ENCODE data around the gene SPRR1B.
A peak's percentile ranks its signal among the peaks of the same experiment; 100 is the strongest.
"Not testable (repeated sequence)": the region's sequence is repeated elsewhere in the genome, so short reads cannot be mapped to it uniquely, and the experiment has no call there.

The SPRR1B gene

GRCh38 chr1:153024413-153024812 lies 6.6 kb upstream of the SPRR1B start:
- no peak for TF ChIP-seq Cebpa-rat (IDR thresholded peaks at IDR 0.05)
- peaks cover 15 to 37% (median 32%) of the 10 kb centered on the region in 10 experiments; a peak in 19 of 20 replicates for H3K4me1 ChIP-seq
- no peak overlapping the region for H3K27ac ChIP-seq
- H3K27me3 ChIP-seq, result peaks cover 0 to 90% (median 0%) of the 10 kb centered on the region in 11 experiments; a peak in 10 of 22 replicates
- H4K20me1 ChIP-seq, result no peaks in the 10 kb centered on the region
- H3K9ac ChIP-seq, result no peak overlapping the region
- no peak overlapping the region for H3K4me3 ChIP-seq
- peaks cover 0 to 20% (median 6%) of the 10 kb centered on the region in 11 experiments; a peak in 11 of 22 replicates for H3K9me3 ChIP-seq (replicated peaks in 1 of 11)
- H3K4me2 ChIP-seq, result peak overlapping the region in 8 of 11 experiments; percentile 4 to 79 (median 64); a peak in 10 of 22 replicates
- H3K36me3 ChIP-seq, result no peaks in the 10 kb centered on the region

GRCh38 chr1:153025797-153026196 lies 5.2 kb upstream of the SPRR1B start:
- Histone ChIP-seq H3K4me2 (no peak overlapping the region), H4K20me1 (no peaks in the 10 kb centered on the region), H3K27me3 (peaks cover 0 to 91% (median 6%) of the 10 kb centered on the region in 11 experiments; a peak in 10 of 22 replicates), H3K4me1 (peaks cover 15 to 37% (median 32%) of the 10 kb centered on the region in 10 experiments; a peak in 19 of 20 replicates), H3K9me3 (replicated peaks in 1 of 11) (peaks cover 0 to 13% (median 0%) of the 10 kb centered on the region in 11 experiments; a peak in 3 of 22 replicates), H3K9ac (no peak overlapping the region), H3K36me3 (no peaks in the 10 kb centered on the region), H3K4me3 (no peak overlapping the region), H3K27ac (no peak overlapping the region)
- TF ChIP-seq Cebpa-rat (IDR thresholded peaks at IDR 0.05), result no peak

DNA sequence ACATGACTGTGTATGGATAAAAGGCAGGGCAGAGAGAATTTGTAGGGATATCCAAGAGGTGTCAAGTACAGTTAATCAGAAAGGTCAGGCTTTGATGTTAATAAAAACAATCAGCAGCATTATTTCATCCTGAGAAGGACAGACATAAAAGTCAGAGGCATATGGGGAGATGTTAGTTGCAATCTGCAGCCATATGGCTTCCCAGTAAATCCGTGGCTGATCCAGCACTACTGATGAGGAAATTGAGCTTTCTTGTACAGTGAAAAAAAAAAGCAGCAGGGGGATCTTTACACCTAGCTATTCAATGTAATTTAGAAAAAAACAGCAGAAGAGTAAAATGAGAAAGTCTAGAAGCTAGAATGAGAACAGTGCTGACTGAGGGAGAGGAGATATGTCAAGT lies 2.2 kb upstream of the SPRR1B start:
- no peak overlapping the region for H3K9ac ChIP-seq
- peaks cover 19 to 28% (median 25%) of the 10 kb centered on the region in 10 experiments for H3K4me1 ChIP-seq
- no peak overlapping the region for H3K27ac ChIP-seq
- H4K20me1 ChIP-seq, result peaks cover 0 to 12% (median 0%) of the 10 kb centered on the region in 11 experiments; a peak in 6 of 22 replicates
- no peak overlapping the region for H3K4me3 ChIP-seq
- H3K9me3 ChIP-seq (replicated peaks in 1 of 11), result peaks cover 0 to 13% (median 0%) of the 10 kb centered on the region in 11 experiments; a peak in 3 of 22 replicates
- peaks cover 0 to 93% (median 9%) of the 10 kb centered on the region in 11 experiments; a peak in 10 of 22 replicates for H3K27me3 ChIP-seq
- no peak for TF ChIP-seq Cebpa-rat (IDR thresholded peaks at IDR 0.05)
- no peaks in the 10 kb centered on the region for H3K36me3 ChIP-seq
- no peak overlapping the region for H3K4me2 ChIP-seq

GRCh38 chr1:153032073-153032472 lies 1.1 kb downstream of the SPRR1B start:
- H3K27me3 ChIP-seq, result peaks cover 0 to 94% (median 9%) of the 10 kb centered on the region in 11 experiments; a peak in 10 of 22 replicates
- TF ChIP-seq Cebpa-rat (IDR thresholded peaks at IDR 0.05), result no peak
- no peak overlapping the region for H3K27ac ChIP-seq

DNA sequence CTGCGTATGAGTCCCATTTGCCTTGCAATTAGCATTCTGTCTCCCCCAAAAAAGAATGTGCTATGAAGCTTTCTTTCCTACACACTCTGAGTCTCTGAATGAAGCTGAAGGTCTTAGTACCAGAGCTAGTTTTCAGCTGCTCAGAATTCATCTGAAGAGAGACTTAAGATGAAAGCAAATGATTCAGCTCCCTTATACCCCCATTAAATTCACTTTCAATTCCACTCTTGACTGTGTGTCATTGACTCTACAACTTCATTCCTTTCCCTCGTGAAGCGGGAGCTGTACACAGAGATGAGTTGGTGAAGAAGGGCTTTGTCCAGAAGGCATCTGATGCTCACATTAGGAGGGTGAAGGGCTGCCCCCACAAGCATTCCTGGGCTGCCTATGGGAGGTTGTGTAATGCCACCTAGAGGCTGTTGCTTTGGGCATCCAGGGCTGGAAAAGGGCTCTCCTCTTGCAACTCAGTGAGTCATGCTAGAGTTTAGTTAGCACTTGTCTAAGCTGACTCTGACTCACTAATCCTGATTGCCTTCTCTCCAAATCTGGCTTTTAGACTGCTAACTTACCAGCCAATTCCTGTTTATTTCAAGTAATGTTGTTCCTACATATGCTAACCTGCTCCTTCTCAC lies 1.8 kb downstream of the SPRR1B start:
- Histone ChIP-seq H3K9ac (no peak overlapping the region), H3K9me3 (replicated peaks in 1 of 11) (peaks cover 0 to 31% (median 5%) of the 10 kb centered on the region in 11 experiments; a peak in 6 of 22 replicates), H4K20me1 (peaks cover 0 to 12% (median 0%) of the 10 kb centered on the region in 11 experiments; a peak in 6 of 22 replicates), H3K4me2 (peak overlapping the region; percentile 43 to 76 (median 57); a peak in 21 of 22 replicates), H3K4me3 (no peak overlapping the region), H3K27ac (no peak overlapping the region), H3K4me1 (peaks cover 13 to 24% (median 20%) of the 10 kb centered on the region in 10 experiments), H3K27me3 (peaks cover 0 to 94% (median 9%) of the 10 kb centered on the region in 11 experiments; a peak in 10 of 22 replicates), H3K36me3 (no peaks in the 10 kb centered on the region)
- 0 out of 22 replicates have a peak, but pooled peaks of 3 of the 11 experiments have one; percentile 11 to 13 (median 12) for TF ChIP-seq Cebpa-rat (IDR thresholded peaks at IDR 0.05)

More at GRCh38 chr1:153032073-153032472, 1.1 kb downstream of the SPRR1B start:
- Histone ChIP-seq H3K4me1 (peaks cover 13 to 24% (median 20%) of the 10 kb centered on the region in 10 experiments), H3K4me2 (peak overlapping the region; percentile 43 to 76 (median 57); a peak in 21 of 22 replicates), H3K9ac (no peak overlapping the region), H3K4me3 (no peak overlapping the region), H3K9me3 (replicated peaks in 1 of 11) (peaks cover 0 to 31% (median 5%) of the 10 kb centered on the region in 11 experiments; a peak in 6 of 22 replicates), H4K20me1 (peaks cover 0 to 12% (median 0%) of the 10 kb centered on the region in 11 experiments; a peak in 6 of 22 replicates), H3K36me3 (no peaks in the 10 kb centered on the region)

DNA sequence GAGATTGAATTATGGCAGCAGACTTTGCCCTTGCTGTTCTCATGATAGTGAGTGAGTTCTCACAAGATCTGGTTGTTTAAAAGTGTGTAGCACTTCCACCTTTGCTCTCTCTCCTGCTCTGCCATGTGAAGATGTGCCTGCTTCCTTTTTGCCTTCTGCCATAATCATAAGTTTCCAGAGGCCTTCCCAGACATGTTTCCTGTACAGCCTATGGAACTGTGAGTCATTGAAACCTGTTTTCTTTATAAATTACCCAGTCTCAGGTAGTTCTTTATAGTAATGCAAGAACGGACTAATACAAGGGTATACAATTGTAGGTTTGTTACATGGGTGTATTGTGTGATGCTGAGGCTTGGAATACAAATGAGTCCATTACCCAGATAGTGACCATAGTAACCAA lies 4.2 kb downstream of the SPRR1B start:
- TF ChIP-seq Cebpa-rat (IDR thresholded peaks at IDR 0.05), result no peak
- H3K36me3 ChIP-seq, result no peaks in the 10 kb centered on the region

DNA sequence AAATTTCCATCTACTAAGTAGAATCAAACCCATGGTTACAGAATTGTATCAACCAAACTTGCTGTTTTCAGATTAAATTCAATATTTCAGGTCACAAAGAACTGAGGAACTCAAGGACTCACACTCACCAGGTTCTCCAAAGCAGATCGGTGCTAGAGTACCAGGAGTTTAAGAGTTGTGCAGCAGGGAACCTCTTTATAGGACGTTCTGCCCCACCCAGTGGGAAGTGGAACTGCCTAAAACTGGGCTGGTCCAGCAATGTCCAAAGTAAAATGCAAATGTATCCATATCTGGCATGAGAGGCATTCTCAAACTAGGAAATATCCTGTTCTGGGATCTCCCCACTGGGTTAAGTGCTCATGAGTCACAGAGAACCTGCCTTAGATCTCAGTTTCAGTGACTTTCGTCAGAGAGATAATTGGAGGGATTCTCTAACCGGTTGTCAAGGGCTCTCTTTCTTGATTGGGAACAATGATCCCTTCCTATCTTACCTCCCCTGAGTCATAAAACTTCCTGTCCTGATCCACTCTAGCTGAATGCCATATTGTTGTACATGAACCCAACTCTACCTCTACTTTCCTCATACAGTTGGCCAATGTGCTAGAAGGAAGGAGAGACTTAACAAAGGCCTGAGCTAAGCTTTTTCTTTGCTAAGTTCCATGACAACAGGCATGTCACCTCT lies 10.1 kb downstream of the SPRR1B start, which contains the start of gene SPRR2D:
TSS of gene SPRR2D (minus strand) at position 171 of the 682 bp plus-strand sequence. CDS start 774 bp downstream, outside the sequence.
- H3K4me2 ChIP-seq, result peak within 1 kb of the TSS in 1 of 11 experiments; percentile 21; a peak in 1 of 22 replicates
- H4K20me1 ChIP-seq, result no peaks in the 10 kb centered on the region
- H3K27ac ChIP-seq, result no peak within 1 kb of the TSS
- H3K9me3 ChIP-seq (replicated peaks in 1 of 11), result peaks cover 0 to 7% (median 0%) of the 10 kb centered on the region in 11 experiments; a peak in 2 of 22 replicates
- no peak within 1 kb of the TSS for H3K4me3 ChIP-seq
- peaks cover 0 to 18% (median 8%) of the 10 kb centered on the region in 10 experiments; a peak in 16 of 20 replicates for H3K4me1 ChIP-seq
- H3K36me3 ChIP-seq, result no peaks in the 10 kb centered on the region
- no peak within 1 kb of the TSS for H3K9ac ChIP-seq
- no peak for TF ChIP-seq Cebpa-rat (IDR thresholded peaks at IDR 0.05)
- peaks cover 0 to 65% (median 0%) of the 10 kb centered on the region in 11 experiments; a peak in 7 of 22 replicates for H3K27me3 ChIP-seq

More for the DNA sequence above, 4.2 kb downstream of the SPRR1B start:
- peaks cover 0 to 12% (median 0%) of the 10 kb centered on the region in 11 experiments; a peak in 6 of 22 replicates for H4K20me1 ChIP-seq
- no peak overlapping the region for H3K27ac ChIP-seq
- peaks cover 0 to 82% (median 9%) of the 10 kb centered on the region in 11 experiments; a peak in 10 of 22 replicates for H3K27me3 ChIP-seq
- peaks cover 0 to 18% (median 0%) of the 10 kb centered on the region in 11 experiments; a peak in 3 of 22 replicates for H3K9me3 ChIP-seq (replicated peaks in 1 of 11)
- H3K4me1 ChIP-seq, result peaks cover 13 to 24% (median 20%) of the 10 kb centered on the region in 10 experiments
- no peak overlapping the region for H3K4me2 ChIP-seq
- no peak overlapping the region for H3K9ac ChIP-seq
- no peak overlapping the region for H3K4me3 ChIP-seq

- H3K27ac ChIP-seq, result no peak overlapping the region; a peak in 1 of 22 replicates
- H3K4me2 ChIP-seq, result no peak overlapping the region
- peaks cover 11 to 43% (median 18%) of the 10 kb centered on the region in 11 experiments; a peak in 21 of 22 replicates for H3K9me3 ChIP-seq (replicated peaks in 1 of 11)
- no peaks in the 10 kb centered on the region for H3K36me3 ChIP-seq
- TF ChIP-seq Cebpa-rat (IDR thresholded peaks at IDR 0.05), result no peak
- H3K9ac ChIP-seq, result no peak overlapping the region
- no peaks in the 10 kb centered on the region for H4K20me1 ChIP-seq
- H3K27me3 ChIP-seq, result peaks cover 0 to 25% (median 0%) of the 10 kb centered on the region in 11 experiments; a peak in 3 of 22 replicates
- peaks cover 0 to 28% (median 16%) of the 10 kb centered on the region in 10 experiments; a peak in 16 of 20 replicates for H3K4me1 ChIP-seq
- no peak overlapping the region for H3K4me3 ChIP-seq
Observed at GRCh38 chr1:153049211-153049610, 18.2 kb downstream of the SPRR1B start.

GRCh38 chr1:153056111-153056510 lies 25.1 kb downstream of the SPRR1B start:
- H3K36me3 ChIP-seq, H3K27ac ChIP-seq, H3K4me3 ChIP-seq, H3K4me2 ChIP-seq, H3K9ac ChIP-seq, H4K20me1 ChIP-seq: not testable (repeated sequence)
- Histone ChIP-seq H3K27me3 (peaks cover 0 to 37% (median 0%) of the 10 kb centered on the region in 11 experiments; a peak in 2 of 22 replicates), H3K4me1 (peaks cover 16 to 39% (median 20%) of the 10 kb centered on the region in 10 experiments), H3K9me3 (replicated peaks in 1 of 11) (peaks cover 0 to 22% (median 7%) of the 10 kb centered on the region in 11 experiments; a peak in 9 of 22 replicates)

All from BLaER1 treated with 17β-estradiol and CSF1 and Interleukin-3, amounts not matched to agents 10 nM and 100 nM (cell line).